Measurements from ENCODE around the gene CTNNBL1.
A peak's percentile ranks its signal among the peaks of the same experiment; 100 is the strongest.

Gene CTNNBL1, protein sequence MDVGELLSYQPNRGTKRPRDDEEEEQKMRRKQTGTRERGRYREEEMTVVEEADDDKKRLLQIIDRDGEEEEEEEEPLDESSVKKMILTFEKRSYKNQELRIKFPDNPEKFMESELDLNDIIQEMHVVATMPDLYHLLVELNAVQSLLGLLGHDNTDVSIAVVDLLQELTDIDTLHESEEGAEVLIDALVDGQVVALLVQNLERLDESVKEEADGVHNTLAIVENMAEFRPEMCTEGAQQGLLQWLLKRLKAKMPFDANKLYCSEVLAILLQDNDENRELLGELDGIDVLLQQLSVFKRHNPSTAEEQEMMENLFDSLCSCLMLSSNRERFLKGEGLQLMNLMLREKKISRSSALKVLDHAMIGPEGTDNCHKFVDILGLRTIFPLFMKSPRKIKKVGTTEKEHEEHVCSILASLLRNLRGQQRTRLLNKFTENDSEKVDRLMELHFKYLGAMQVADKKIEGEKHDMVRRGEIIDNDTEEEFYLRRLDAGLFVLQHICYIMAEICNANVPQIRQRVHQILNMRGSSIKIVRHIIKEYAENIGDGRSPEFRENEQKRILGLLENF

DNA sequence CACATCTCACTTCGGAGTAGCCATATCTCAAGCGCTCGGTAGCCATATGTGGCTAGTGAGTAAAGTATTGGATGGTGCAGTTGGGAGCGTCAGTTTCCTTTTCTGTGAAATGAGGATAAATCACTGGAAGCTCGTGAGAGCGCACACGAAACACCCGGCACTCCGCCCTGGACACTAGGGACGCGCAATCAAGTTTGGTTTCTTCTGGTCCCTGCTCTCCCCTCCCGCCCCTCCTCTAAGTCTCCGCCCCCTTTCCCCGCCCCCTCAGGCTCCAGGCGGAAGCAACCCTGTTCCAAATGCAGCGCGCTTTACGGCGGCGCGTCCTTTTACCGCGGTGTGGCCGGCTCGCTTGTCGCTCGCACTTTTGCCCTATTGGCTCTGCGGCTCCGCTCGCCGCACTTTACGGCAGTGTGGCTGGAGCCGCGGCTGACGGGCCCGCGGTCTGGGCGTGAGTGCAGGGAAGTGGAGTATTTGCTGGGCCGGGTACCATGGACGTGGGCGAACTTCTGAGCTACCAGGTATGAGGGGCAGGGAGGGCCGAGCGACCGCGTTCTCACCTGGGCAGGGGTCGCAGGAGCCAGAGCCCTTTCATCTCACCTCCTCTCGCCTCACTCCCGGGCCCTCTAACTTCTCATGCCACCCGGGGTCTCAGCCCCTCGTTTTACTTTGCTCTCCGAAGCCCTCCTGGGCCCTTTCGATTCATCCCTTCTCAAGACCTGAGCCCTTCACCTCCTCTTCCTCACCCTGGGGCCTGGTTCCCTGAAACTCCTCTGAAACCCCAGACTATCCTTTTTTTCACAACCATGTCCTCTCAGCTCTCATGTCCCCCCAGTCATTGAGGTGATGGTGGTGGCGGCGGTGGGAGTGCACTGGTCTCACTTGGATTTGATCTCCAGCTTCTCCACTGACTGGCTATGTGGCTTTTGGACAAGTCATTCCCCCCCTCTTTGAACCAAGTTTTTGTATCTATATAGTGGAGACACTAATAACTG, at the start of gene CTNNBL1:
CTNNBL1 (plus strand) TSS at position 396 of the 992 bp plus-strand sequence; CDS start at position 489, 93 bp downstream.
- peak within 1 kb of the TSS; percentile 95 for H3K4me3 ChIP-seq (ENCODE audit: low read depth, low read length)
- peak; percentile 98 for DNase-seq (ENCODE audit: low read depth)
- TF ChIP-seq, protein P1, sequence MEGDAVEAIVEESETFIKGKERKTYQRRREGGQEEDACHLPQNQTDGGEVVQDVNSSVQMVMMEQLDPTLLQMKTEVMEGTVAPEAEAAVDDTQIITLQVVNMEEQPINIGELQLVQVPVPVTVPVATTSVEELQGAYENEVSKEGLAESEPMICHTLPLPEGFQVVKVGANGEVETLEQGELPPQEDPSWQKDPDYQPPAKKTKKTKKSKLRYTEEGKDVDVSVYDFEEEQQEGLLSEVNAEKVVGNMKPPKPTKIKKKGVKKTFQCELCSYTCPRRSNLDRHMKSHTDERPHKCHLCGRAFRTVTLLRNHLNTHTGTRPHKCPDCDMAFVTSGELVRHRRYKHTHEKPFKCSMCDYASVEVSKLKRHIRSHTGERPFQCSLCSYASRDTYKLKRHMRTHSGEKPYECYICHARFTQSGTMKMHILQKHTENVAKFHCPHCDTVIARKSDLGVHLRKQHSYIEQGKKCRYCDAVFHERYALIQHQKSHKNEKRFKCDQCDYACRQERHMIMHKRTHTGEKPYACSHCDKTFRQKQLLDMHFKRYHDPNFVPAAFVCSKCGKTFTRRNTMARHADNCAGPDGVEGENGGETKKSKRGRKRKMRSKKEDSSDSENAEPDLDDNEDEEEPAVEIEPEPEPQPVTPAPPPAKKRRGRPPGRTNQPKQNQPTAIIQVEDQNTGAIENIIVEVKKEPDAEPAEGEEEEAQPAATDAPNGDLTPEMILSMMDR (conservative IDR thresholded peaks at IDR 0.05; ENCODE audit: low read depth, low read length) = peak; percentile 7

DNA sequence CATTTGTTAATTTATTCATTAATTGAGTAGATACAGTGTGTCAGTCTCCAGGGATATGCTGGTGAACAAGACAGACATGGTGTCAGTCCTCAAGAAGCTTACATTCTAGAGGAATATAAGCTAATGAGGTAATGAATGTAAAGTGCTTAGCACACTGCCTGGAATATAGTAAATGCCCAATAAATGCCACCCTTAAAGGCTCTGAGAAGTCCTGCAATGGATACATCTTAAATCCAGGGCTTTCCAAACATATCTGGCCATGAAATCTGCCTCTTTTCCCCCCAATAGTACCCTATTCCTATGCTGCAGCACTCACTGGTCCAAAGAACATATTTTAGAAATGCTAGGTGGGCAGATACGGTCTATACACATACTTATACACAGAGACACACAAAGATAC, 49.2 kb upstream of the CTNNBL1 start:
- DNase-seq (ENCODE audit: low read depth) = no peak
- no peak overlapping the region for H3K4me3 ChIP-seq (ENCODE audit: low read depth, low read length)
- TF ChIP-seq, protein P1 (conservative IDR thresholded peaks at IDR 0.05; ENCODE audit: low read depth, low read length) = no peak

DNA sequence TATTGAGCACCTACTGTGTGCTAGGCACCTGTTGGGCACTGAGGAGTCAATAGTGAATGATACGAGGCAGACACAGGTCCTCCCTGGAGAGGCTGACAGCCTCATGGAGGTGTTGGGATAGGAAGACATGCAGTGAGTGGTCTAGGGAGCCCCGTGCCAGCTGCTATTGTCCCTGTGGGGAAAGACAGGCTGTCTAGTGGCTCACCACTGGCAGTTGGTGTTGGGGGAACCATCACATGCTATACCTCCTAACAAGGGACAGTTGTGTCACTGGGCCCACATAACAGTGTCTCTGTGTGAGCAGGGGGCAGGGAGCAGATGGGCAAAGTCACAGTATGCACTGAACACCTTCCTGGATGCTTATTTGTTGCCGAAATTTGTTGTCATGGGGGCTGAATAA, 45.9 kb upstream of the CTNNBL1 start:
- TF ChIP-seq, protein P1 (conservative IDR thresholded peaks at IDR 0.05; ENCODE audit: low read depth, low read length) = no peak
- no peak overlapping the region for H3K4me3 ChIP-seq (ENCODE audit: low read depth, low read length)
- DNase-seq (ENCODE audit: low read depth) = no peak

DNA sequence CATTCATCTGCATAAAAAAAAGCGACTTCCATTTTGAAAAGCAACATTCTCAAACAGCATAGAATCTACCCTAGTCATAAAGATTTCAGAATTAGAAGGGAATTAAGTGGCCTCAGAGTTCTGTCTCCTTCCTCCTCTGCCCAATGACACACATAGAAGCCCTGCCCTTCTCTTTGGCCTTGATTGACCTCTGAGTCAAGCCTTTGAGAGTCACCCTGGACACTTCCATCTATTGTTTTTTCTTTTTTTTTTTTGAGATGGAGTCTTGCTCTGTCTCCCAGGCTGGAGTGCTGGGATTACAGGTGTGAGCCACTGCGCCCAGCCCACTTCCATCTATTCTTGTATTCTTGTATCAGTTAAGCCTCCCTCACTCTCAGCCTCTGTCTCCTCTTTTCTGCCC, 44.8 kb upstream of the CTNNBL1 start:
- TF ChIP-seq, protein P1 (conservative IDR thresholded peaks at IDR 0.05; ENCODE audit: low read depth, low read length) = no peak
- H3K4me3 ChIP-seq (ENCODE audit: low read depth, low read length) = no peak overlapping the region
- DNase-seq (ENCODE audit: low read depth) = no peak

DNA sequence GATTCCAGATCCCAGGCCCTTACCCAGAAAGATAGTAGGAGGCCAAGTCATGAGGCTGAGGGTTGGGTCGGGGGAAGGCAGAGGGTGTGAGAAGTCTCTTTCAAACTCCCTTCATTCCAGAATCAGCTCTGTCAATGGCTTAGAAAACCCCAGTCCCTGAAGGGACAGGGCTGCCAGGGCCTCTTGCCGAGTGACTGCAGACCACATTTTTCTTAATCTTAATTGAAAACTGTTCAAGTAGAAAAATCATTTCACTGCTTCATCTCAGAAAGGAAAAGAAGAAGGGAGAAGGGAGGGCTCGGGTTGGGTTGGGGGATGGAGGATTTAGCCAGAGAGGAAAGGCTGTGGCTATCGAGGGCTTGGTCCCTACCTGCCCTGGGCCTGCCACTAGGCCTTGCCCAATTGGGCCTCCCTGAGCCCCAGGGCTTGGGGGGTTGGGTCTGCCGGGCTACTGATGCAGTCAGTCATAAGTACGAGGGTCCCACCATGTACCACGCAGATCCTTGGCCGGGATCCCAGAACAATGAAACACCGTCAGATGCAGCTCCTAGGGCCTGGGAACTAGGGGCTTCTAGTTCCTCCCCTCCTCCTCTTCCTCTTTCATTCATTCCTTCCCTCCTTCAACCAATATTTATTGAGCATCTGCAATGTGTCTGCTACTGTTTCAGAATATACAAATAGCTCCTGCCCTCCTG, 44.0 kb upstream of the CTNNBL1 start:
- TF ChIP-seq, protein P1 (conservative IDR thresholded peaks at IDR 0.05; ENCODE audit: low read depth, low read length) = no peak
- DNase-seq (ENCODE audit: low read depth) = no peak
- no peak overlapping the region for H3K4me3 ChIP-seq (ENCODE audit: low read depth, low read length)

DNA sequence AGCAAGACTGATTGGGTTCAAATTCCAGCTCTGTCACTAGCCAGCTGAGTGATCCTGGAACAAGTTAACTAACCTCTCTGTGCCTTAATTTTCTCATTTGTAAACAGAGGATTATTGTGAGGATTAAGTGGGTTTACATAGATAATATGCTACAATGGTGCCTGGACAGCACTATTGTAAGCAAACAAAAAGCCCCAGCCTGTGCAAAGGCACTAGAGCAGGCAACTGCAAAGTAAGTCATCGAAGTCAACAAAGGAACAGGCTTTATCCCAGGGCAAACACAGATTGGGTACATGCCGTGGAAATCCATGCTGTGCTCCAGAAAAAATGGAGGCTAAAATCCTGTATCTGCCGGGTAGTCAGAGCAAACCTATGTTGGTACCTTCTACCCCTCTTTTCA, 43.2 kb upstream of the CTNNBL1 start:
- DNase-seq (ENCODE audit: low read depth) = no peak
- TF ChIP-seq, protein P1 (conservative IDR thresholded peaks at IDR 0.05; ENCODE audit: low read depth, low read length) = no peak
- H3K4me3 ChIP-seq (ENCODE audit: low read depth, low read length) = no peak overlapping the region

All from choroid plexus epithelial cell (primary cell).